Esophagus squamous epithelium (tissue), 4 donors: ENCODE results near the gene BRD9.
"Not testable (repeated sequence)": the region's sequence is repeated elsewhere in the genome, so short reads cannot be mapped to it uniquely, and the experiment has no call there.

ENCODE experiments used
- POLR2A ChIP-seq, 4 donors: fragments of 450-650 bp; IDR thresholded peaks; one replicate each; pipeline ENCODE4 v1.6.1; 2017; ENCODE audit warnings: antibody characterized with exemption in 4 of 4, mild to moderate bottlenecking in 4 of 4, moderate library complexity in 3 of 4
- TF ChIP-seq, protein P1 (sequence below), 6 experiments: fragments of 450-650 bp in 4 of 6; fragments of 200-600 bp in 2 of 6; sonication (generic) in 2 of 6; IDR thresholded peaks; one replicate each; pipeline ENCODE4 v1.5.1; 2016 to 2019; ENCODE audit warnings: antibody characterized with exemption in 6 of 6, mild to moderate bottlenecking in 4 of 6, moderate library complexity in 4 of 6

GRCh38 chr5:835933-836612 lies 56.5 kb downstream of the BRD9 start:
- TF ChIP-seq POLR2A (IDR thresholded peaks at IDR 0.05): not testable (repeated sequence)
- TF ChIP-seq, protein P1, sequence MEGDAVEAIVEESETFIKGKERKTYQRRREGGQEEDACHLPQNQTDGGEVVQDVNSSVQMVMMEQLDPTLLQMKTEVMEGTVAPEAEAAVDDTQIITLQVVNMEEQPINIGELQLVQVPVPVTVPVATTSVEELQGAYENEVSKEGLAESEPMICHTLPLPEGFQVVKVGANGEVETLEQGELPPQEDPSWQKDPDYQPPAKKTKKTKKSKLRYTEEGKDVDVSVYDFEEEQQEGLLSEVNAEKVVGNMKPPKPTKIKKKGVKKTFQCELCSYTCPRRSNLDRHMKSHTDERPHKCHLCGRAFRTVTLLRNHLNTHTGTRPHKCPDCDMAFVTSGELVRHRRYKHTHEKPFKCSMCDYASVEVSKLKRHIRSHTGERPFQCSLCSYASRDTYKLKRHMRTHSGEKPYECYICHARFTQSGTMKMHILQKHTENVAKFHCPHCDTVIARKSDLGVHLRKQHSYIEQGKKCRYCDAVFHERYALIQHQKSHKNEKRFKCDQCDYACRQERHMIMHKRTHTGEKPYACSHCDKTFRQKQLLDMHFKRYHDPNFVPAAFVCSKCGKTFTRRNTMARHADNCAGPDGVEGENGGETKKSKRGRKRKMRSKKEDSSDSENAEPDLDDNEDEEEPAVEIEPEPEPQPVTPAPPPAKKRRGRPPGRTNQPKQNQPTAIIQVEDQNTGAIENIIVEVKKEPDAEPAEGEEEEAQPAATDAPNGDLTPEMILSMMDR (IDR thresholded peaks at IDR 0.05): not testable (repeated sequence)
